HepG2 (cell line): ENCODE measurements around the gene SFI1. TPM values are rescaled to one million over a fixed set of nuclear protein-coding genes. Genes with fewer than 3 reads are reported as not detected.

Source experiments
- CBX5 ChIP-seq: sonication (generic); formaldehyde crosslinking; IDR thresholded peaks from 2 replicates; pipeline ENCODE4 v1.4.0; 2020; ENCODE audit warnings: missing genetic modification reagents, borderline replicate concordance
- CHCHD3 ChIP-seq: sonication (generic); formaldehyde crosslinking; IDR thresholded peaks from 2 replicates; pipeline ENCODE4 v1.8.0; 2022; ENCODE audit warnings: mild to moderate bottlenecking, missing genetic modification reagents, moderate library complexity
- DR1 ChIP-seq: sonication (generic); formaldehyde crosslinking; IDR thresholded peaks from 2 replicates; pipeline ENCODE4 v1.8.0; 2021; ENCODE audit warnings: mild to moderate bottlenecking, missing genetic modification reagents, inconsistent platforms
- FUBP1 ChIP-seq: sonication (generic); formaldehyde crosslinking; IDR thresholded peaks from 2 replicates; pipeline ENCODE4 v1.5.1; 2020; ENCODE audit warnings: missing genetic modification reagents, mild to moderate bottlenecking, borderline replicate concordance
- GATAD1 ChIP-seq: IDR thresholded peaks from 2 replicates; pipeline ENCODE4 v1.6.1; 2016; ENCODE audit warnings: missing genetic modification reagents, missing compliant biosample characterization
- GMEB1 ChIP-seq: sonication (generic); formaldehyde crosslinking; IDR thresholded peaks from 2 replicates; pipeline ENCODE4 v1.5.1; 2020; ENCODE audit warnings: missing genetic modification reagents, mild to moderate bottlenecking, borderline replicate concordance
- JARID2 ChIP-seq: sonication (generic); formaldehyde crosslinking; IDR thresholded peaks from 2 replicates; pipeline ENCODE4 v1.8.1; 2023; ENCODE audit warnings: missing genetic modification reagents, inconsistent platforms; ENCODE audit not compliant: insufficient replicate concordance
- RELA ChIP-seq: sonication (generic); formaldehyde crosslinking; IDR thresholded peaks from 2 replicates; pipeline ENCODE4 v1.4.0; 2020; ENCODE audit warnings: missing genetic modification reagents
- SIN3B ChIP-seq: fragments of 150-350 bp; IDR thresholded peaks from 2 replicates; pipeline ENCODE4 v1.6.1; 2014; ENCODE audit warnings: low read length
- SNRNP70 ChIP-seq: fragments of 200-400 bp; formaldehyde crosslinking; IDR thresholded peaks from 2 replicates; pipeline ENCODE4 v1.6.1; 2017; ENCODE audit warnings: mild to moderate bottlenecking, low read depth, low read length, moderate library complexity
- TIGD3 ChIP-seq: sonication (generic); formaldehyde crosslinking; IDR thresholded peaks from 2 replicates; pipeline ENCODE4 v1.5.1; 2020; ENCODE audit warnings: mild to moderate bottlenecking, missing genetic modification reagents, borderline replicate concordance
- YY1 ChIP-seq: IDR thresholded peaks from 2 replicates; pipeline ENCODE4 v1.6.1; 2011; ENCODE audit warnings: low read length, low read depth, moderate library complexity, mild to moderate bottlenecking; ENCODE audit not compliant: insufficient read depth, insufficient replicate concordance
- ZNF101 ChIP-seq: sonication (generic); formaldehyde crosslinking; IDR thresholded peaks from 2 replicates; pipeline ENCODE4 v1.4.0; 2020; ENCODE audit warnings: mild to moderate bottlenecking, low read depth, missing genetic modification reagents, borderline replicate concordance
- ZNF207 ChIP-seq: fragments of 450-650 bp; IDR thresholded peaks from 2 replicates; pipeline ENCODE4 v1.6.1; 2016; ENCODE audit warnings: antibody characterized with exemption, borderline replicate concordance
- ZNF24 ChIP-seq: fragments of 450-650 bp; IDR thresholded peaks from 2 replicates; pipeline ENCODE4 v1.6.1; 2017; ENCODE audit warnings: antibody characterized with exemption, mild to moderate bottlenecking
- ZNF30 ChIP-seq: sonication (generic); formaldehyde crosslinking; IDR thresholded peaks from 2 replicates; pipeline ENCODE4 v1.5.0; 2020; ENCODE audit warnings: mild to moderate bottlenecking, missing genetic modification reagents
- ZNF326 ChIP-seq: sonication (generic); formaldehyde crosslinking; IDR thresholded peaks from 2 replicates; pipeline ENCODE4 v1.4.0; 2020; ENCODE audit warnings: missing genetic modification reagents, borderline replicate concordance
- ZNF33B ChIP-seq: sonication (generic); formaldehyde crosslinking; IDR thresholded peaks from 2 replicates; pipeline ENCODE4 v1.5.1; 2020; ENCODE audit warnings: mild to moderate bottlenecking, missing genetic modification reagents
- ZNF598 ChIP-seq: sonication (generic); formaldehyde crosslinking; IDR thresholded peaks from 2 replicates; pipeline ENCODE4 v1.5.1; 2020; ENCODE audit warnings: mild to moderate bottlenecking, missing genetic modification reagents, borderline replicate concordance
- ZNF616 ChIP-seq: sonication (generic); formaldehyde crosslinking; IDR thresholded peaks from 2 replicates; pipeline ENCODE4 v1.5.0; 2020; ENCODE audit warnings: low read depth, mild to moderate bottlenecking, missing genetic modification reagents
- polyA plus RNA-seq, 8 experiments: library from polyadenylated mRNA; depleted of rRNA in 3 of 8; stranded (reverse) in 7 of 8; unstranded in 1 of 8; fragments of >200 nt; fragmentation: Illumina TruSeq in 4 of 8; extraction: Trizol in 4 of 8; gene quantifications; 2 replicates each; pipeline versions ENCODE4 v1.2.1 to v1.2.3, GENCODE V29; 2011 to 2016; ENCODE audit warnings: low read depth in 4 of 8, missing spikeins in 1 of 8, mixed read lengths in 1 of 8; ENCODE audit not compliant: insufficient read depth in 1 of 8
- total RNA-seq, 5 experiments: library from RNA; depleted of rRNA; stranded (reverse); fragments of >200 nt; fragmentation: Illumina TruSeq; extraction: Trizol; gene quantifications; 2 replicates each; pipeline ENCODE4 v1.2.3, GENCODE V29; 2016; ENCODE audit warnings: low read depth in 1 of 5
- TF ChIP-seq, protein P1 (sequence below): sonication (generic); IDR thresholded peaks from 2 replicates; pipeline ENCODE4 v1.6.1; 2016; ENCODE audit warnings: low read depth, borderline replicate concordance
- TF ChIP-seq, protein P2 (sequence below): sonication (generic); formaldehyde crosslinking; IDR thresholded peaks from 2 replicates; pipeline ENCODE4 v1.4.0; 2020; ENCODE audit warnings: missing genetic modification reagents

SFI1 gene
- total and polyA plus RNA-seq, 2 of the 13 experiments (the other 11 are each of a cell fraction or from before 2014, with no cell fraction given): 20.5 to 40.1 TPM

DNA sequence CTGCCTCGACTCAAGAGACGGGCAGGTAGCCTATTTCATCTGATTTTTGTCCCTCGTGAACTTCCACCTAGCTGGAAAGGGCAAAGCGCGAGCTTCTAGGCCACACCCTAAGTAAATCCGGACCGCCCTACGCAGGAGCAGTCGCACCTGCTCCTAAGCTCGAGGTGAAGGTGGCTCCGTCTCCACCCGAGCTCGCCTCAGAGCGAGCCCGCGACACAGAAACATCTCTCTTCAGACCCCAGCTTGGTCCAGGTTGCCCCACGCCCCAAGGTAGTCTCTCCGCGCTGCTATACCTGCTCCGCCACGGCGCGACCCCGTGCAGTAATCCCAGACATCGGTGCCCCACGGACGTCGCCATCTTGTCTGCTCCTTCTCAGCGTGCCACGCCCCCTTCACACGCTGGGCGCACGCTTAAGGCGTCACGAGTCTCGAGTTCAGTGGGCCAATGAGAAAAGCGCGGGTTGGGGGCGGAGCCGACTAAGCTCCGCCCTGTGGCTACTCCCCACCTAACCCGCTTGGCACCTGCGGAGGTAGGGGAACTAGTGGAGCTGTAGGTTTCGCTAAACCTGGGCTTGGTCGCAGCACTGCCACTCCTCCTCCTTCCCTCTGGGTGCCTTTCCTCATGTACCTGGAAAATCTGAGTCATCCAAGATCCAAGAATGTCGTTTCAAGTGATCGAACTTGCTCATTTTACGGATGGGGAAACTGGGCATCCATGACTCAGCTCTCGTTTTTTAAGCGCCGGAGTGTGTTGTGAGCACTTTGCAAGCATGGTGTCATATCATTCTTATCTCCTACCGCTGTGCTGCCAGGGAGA lies 165.7 kb downstream of the SFI1 start, which contains the start of gene PISD (continued):
- TF ChIP-seq JARID2: no peak
- TF ChIP-seq GMEB1 (CRISPR knock-in tag): peak; percentile 95
- TF ChIP-seq ZNF616 (CRISPR knock-in tag): peak; percentile 70; the same call in 1 of the 2 replicates
- 0 out of 2 replicates have a peak, but pooled peaks have one; percentile 40 for TF ChIP-seq ZNF33B (CRISPR knock-in tag)
- TF ChIP-seq ZNF30 (CRISPR knock-in tag): no peak
- TF ChIP-seq SIN3B: peak; percentile 93
- no peak for TF ChIP-seq ZNF326 (CRISPR knock-in tag)
- TF ChIP-seq, protein P1, sequence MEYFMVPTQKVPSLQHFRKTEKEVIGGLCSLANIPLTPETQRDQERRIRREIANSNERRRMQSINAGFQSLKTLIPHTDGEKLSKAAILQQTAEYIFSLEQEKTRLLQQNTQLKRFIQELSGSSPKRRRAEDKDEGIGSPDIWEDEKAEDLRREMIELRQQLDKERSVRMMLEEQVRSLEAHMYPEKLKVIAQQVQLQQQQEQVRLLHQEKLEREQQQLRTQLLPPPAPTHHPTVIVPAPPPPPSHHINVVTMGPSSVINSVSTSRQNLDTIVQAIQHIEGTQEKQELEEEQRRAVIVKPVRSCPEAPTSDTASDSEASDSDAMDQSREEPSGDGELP: no peak
- TF ChIP-seq ZNF24: no peak
- TF ChIP-seq ZNF101: no peak
- TF ChIP-seq SNRNP70: no peak
- no peak for TF ChIP-seq RELA (CRISPR knock-in tag)
- TF ChIP-seq DR1: peak; percentile 83
- TF ChIP-seq CBX5 (CRISPR knock-in tag): peak; percentile 54; the same call in 1 of the 2 replicates
- TF ChIP-seq, protein P2, sequence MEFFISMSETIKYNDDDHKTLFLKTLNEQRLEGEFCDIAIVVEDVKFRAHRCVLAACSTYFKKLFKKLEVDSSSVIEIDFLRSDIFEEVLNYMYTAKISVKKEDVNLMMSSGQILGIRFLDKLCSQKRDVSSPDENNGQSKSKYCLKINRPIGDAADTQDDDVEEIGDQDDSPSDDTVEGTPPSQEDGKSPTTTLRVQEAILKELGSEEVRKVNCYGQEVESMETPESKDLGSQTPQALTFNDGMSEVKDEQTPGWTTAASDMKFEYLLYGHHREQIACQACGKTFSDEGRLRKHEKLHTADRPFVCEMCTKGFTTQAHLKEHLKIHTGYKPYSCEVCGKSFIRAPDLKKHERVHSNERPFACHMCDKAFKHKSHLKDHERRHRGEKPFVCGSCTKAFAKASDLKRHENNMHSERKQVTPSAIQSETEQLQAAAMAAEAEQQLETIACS (CRISPR knock-in tag): no peak
- TF ChIP-seq YY1: peak; percentile 98
- peak; percentile 75; the same call in 1 of the 2 replicates for TF ChIP-seq ZNF598 (CRISPR knock-in tag)
- TF ChIP-seq ZNF207: no peak
- TF ChIP-seq FUBP1 (CRISPR knock-in tag): no peak
- peak; percentile 98 for TF ChIP-seq GATAD1 (CRISPR knock-in tag)
- TF ChIP-seq TIGD3 (CRISPR knock-in tag): peak; percentile 55; the same call in 1 of the 2 replicates
- TF ChIP-seq CHCHD3 (CRISPR knock-in tag): no peak
